PC-3 (cell line): ENCODE data around the gene KBTBD4.

ENCODE experiments used
- CTCF ChIP-seq: fragments of 300-600 bp; sonication (generic); conservative IDR thresholded peaks from 2 replicates; pipeline ENCODE4 v1.5.1; 2017; ENCODE audit warnings: antibody characterized with exemption, low read depth, mild to moderate bottlenecking, low read length
- EZH2phosphoT487 ChIP-seq: fragments of 300-600 bp; sonication (generic); IDR thresholded peaks from 2 replicates; pipeline ENCODE4 v1.6.1; 2018; ENCODE audit warnings: mild to moderate bottlenecking, antibody characterized with exemption, low read length, borderline replicate concordance

- TF ChIP-seq EZH2phosphoT487 (no peak), CTCF (no peak)
Observed at GRCh38 chr11:47589584-47589976, 10.8 kb upstream of the KBTBD4 start.
